ENCODE data around the gene CCDC97. TPM values are rescaled to one million over a fixed set of nuclear protein-coding genes. Genes with fewer than 3 reads are reported as not detected.

The CCDC97 gene
- total and polyA plus RNA-seq, 2 of the 8 experiments (the other 6 are each of a cell fraction or from before 2014, with no cell fraction given), result 19.8 to 27.1 TPM

- H3K4me1 ChIP-seq (replicated peaks in 1 of 4; ENCODE audit: control insufficient read depth in 3 of 4, insufficient read depth in 4 of 4, low read length in 3 of 4), result peaks cover 0 to 9% (median under 1%) of the 10 kb centered on the region in 4 experiments; a peak in 3 of 7 replicates
- peaks cover 6 to 22% of the 10 kb centered on the region in 2 experiments for H4K20me1 ChIP-seq (replicated peaks in 1 of 2; ENCODE audit: control insufficient read depth in 1 of 2, insufficient read depth in 2 of 2, low read length in 2 of 2)
- no peak overlapping the region for H2BK5ac ChIP-seq (ENCODE audit: low read depth, low read length)
- no peak overlapping the region for H3K23ac ChIP-seq (ENCODE audit: insufficient read length)
- no peak overlapping the region for H3K4me2 ChIP-seq (ENCODE audit: insufficient read depth in 1 of 2, low read depth in 2 of 2, low read length in 2 of 2)
- H3K14ac ChIP-seq (ENCODE audit: insufficient read length), result no peak overlapping the region
- H2AK5ac ChIP-seq (ENCODE audit: low read depth, low read length), result no peak overlapping the region
- no peak overlapping the region for H2BK120ac ChIP-seq (replicated peaks; ENCODE audit: low read depth, low read length)
- no peak overlapping the region for H3K27ac ChIP-seq (ENCODE audit: low read depth, low read length)
- TF ChIP-seq TAF1 (IDR thresholded peaks at IDR 0.05; ENCODE audit: low read depth, low read length) (no peak), POLR2AphosphoS5 (IDR thresholded peaks at IDR 0.05; ENCODE audit: low read depth, low read length) (no peak), KDM5A (IDR thresholded peaks at IDR 0.05; ENCODE audit: low read length) (no peak), TCF12 (IDR thresholded peaks at IDR 0.05; ENCODE audit: low read depth, low read length) (no peak), CEBPB (IDR thresholded peaks at IDR 0.05; ENCODE audit: low read depth, low read length) (no peak), TBP (IDR thresholded peaks at IDR 0.05; ENCODE audit: low read depth, low read length) (no peak), BRCA1 (IDR thresholded peaks at IDR 0.05; ENCODE audit: low read depth, low read length) (no peak), TAF7 (optimal IDR thresholded peaks at IDR 0.05; ENCODE audit: borderline replicate concordance, low read depth, low read length) (no peak), RXRA (IDR thresholded peaks at IDR 0.05; ENCODE audit: insufficient read depth, low read depth, low read length) (no peak), CTCF (IDR thresholded peaks at IDR 0.05; ENCODE audit: control extremely low read depth in 1 of 3, insufficient read depth in 1 of 3, low read depth in 1 of 3, low read length in 3 of 3) (no peak), TEAD4 (IDR thresholded peaks at IDR 0.05; ENCODE audit: low read depth, low read length) (no peak)
- H2AFZ ChIP-seq (ENCODE audit: low read length), result no peak overlapping the region
- CTCF ChIA-PET (ENCODE audit: partially characterized antibody), result interaction anchor here (0.6 to 7.3 kb wide), 3 partner anchors 8 to 230 kb away, joined by 3 to 63 read pairs (median 15); no protein-coding TSS in a partner anchor
- no peaks in the 10 kb centered on the region for H3K9me3 ChIP-seq (ENCODE audit: insufficient read depth in 2 of 2, low read depth in 1 of 2, low read length in 1 of 2)
- FAIRE-seq (no peak), DNase-seq (ENCODE audit: low read depth in 1 of 2, low spot score in 2 of 2) (no peak)
- no peak overlapping the region for H4K5ac ChIP-seq (ENCODE audit: insufficient read length, low read depth, low read length)
- H3K4me3 ChIP-seq (ENCODE audit: extremely low read depth in 1 of 4, insufficient read depth in 2 of 4, low read depth in 3 of 4, low read length in 4 of 4), result no peak overlapping the region
- POLR2A ChIA-PET (ENCODE audit: partially characterized antibody), result interaction anchor here (12.8 to 22.6 kb wide), 2 partner anchors 18 to 23 kb away, joined by 137 to 579 read pairs; partner anchors contain the start of gene HNRNPUL1
- H2BK12ac ChIP-seq (ENCODE audit: low read depth, low read length), result no peak overlapping the region
- no peak overlapping the region for H3K9ac ChIP-seq (replicated peaks in 1 of 4; ENCODE audit: extremely low read depth in 1 of 4, low read depth in 3 of 4, low read length in 3 of 4)
- H2BK20ac ChIP-seq (ENCODE audit: low read length), result no peak overlapping the region
- no peaks in the 10 kb centered on the region for H3K23me2 ChIP-seq (ENCODE audit: low read depth, low read length)
- no peaks in the 10 kb centered on the region for H3K27me3 ChIP-seq (replicated peaks in 1 of 4; ENCODE audit: control insufficient read depth in 3 of 4, extremely low read depth in 1 of 4, insufficient read depth in 3 of 4, low read length in 3 of 4)
- H3K79me2 ChIP-seq (ENCODE audit: control insufficient read depth in 1 of 2, insufficient read depth in 2 of 2, low read length in 2 of 2), result no peaks in the 10 kb centered on the region
- no peak overlapping the region for H3K18ac ChIP-seq (ENCODE audit: extremely low read depth, low read length)
- H2BK15ac ChIP-seq (ENCODE audit: low read length), result no peak overlapping the region
- peaks cover 58 to 85% (median 75%) of the 10 kb centered on the region in 4 experiments for H3K36me3 ChIP-seq (ENCODE audit: control insufficient read depth in 2 of 4, insufficient read depth in 4 of 4, low read length in 3 of 4)
- H3K56ac ChIP-seq (replicated peaks; ENCODE audit: insufficient read length, low read depth, low read length), result no peak overlapping the region
- WGBS, 2 experiments (ENCODE audit: extremely low coverage in 1 of 2, insufficient coverage in 1 of 2, insufficient read length in 1 of 2, insufficient replicate concordance in 2 of 2, low coverage in 1 of 2, low lambda C conversion rate in 2 of 2, missing lambda C conversion rate in 1 of 2), result 96% methylated on average over 14 of the region's 14 CpGs; no CpG with 5 or more reads in 1 of the 2 experiments
- H3K79me1 ChIP-seq (ENCODE audit: low read depth, low read length), result no peaks in the 10 kb centered on the region; the same call in 1 of the 2 replicates
- H3K4ac ChIP-seq (replicated peaks; ENCODE audit: insufficient read length, low read depth, low read length), result no peak overlapping the region
- no peak overlapping the region for H4K8ac ChIP-seq (ENCODE audit: extremely low read depth, insufficient read depth, low read length)
- no peak overlapping the region for H4K91ac ChIP-seq (replicated peaks; ENCODE audit: insufficient read length, low read length)
Observed at GRCh38 chr19:41303954-41304353, 6.0 kb upstream of the CCDC97 start.

Data from H1 (cell line).